ENCODE measurements around the gene MIGA2. TPM values are rescaled to one million over a fixed set of nuclear protein-coding genes. Genes with fewer than 3 reads are reported as not detected.

MIGA2 gene
- total and polyA plus RNA-seq, 10 donors, result 20.2 to 47.1 (median 34.4) TPM

DNA sequence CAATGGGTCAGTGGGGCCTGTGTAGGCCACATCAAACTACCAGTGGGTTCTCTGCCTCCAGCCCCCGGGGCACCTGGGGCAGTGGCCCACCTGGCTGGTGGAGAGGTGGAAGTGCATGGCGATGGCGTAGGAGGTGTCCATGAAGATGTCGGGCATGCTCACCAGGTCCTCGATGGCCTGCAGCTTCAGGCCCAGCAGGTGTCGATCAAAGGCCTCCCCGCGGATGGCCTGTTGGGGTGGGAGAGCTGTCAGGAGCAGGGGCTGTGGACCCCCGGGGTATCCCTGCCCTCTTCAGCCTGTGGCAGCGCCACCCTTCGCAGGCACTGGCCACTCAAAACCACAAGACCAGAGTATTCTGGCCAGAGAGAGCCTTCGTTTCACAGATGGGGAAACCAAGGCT lies 59.5 kb downstream of the MIGA2 start:
- no peak for DNase-seq
- Histone ChIP-seq H3K27me3 (replicated peaks in 1 of 7) (no peaks in the 10 kb centered on the region), H3K4me3 (no peak overlapping the region), H3K9me3 (no peaks in the 10 kb centered on the region), H3K36me3 (peaks cover 0 to 49% (median 13%) of the 10 kb centered on the region in 6 donors), H3K4me1 (peaks cover 0 to 18% (median 9%) of the 10 kb centered on the region in 6 donors), H3K27ac (peak overlapping the region in 4 of 8 donors; percentile 59 to 75 (median 69))
- whole genome bisulfite sequencing, 5 donors, result 84 to 100% (median 93%) methylated on average over 4 to 12 of the region's 12 CpGs
- intact Hi-C loops (cut with DNase I; ENCODE audit: low total_unique reads), result no loop called here
- TF ChIP-seq CTCF (IDR thresholded peaks at IDR 0.05 in 8 of 11, conservative IDR thresholded peaks at IDR 0.05 in 3 of 11), result no peak
- TF ChIP-seq POLR2A (IDR thresholded peaks at IDR 0.05), result no peak
- TF ChIP-seq POLR2AphosphoS5 (IDR thresholded peaks at IDR 0.05), result no peak

DNA sequence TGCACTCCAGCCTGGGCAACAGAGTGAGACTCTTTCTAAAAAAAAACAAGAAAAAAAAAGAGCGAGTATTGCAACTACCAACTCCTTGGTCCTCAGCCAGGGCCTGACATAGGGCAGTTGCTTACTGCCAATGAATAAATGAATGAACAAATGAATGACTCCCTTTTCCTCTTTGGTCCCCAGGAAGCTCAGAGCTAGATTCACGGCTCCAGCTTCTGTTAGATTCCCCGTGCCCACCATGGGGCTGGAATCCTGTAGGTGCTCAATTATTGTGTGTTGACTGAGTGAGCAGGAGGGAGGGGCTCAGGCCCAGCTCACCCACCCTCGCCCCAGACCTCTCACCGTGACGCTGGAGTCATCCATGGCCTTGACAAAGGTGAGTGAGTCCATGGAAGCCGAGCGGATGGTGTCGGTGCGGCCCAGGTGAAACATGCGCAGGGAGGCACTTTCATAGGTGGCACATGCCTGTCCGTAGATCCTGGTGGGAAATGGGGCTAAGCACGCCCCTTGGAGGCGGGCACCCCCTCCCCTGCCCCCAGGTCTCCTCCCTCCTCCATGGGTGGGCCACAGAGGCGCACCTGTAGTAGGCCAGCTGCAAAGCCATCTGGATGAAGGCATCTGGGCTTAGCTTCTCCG lies 61.4 kb downstream of the MIGA2 start:
- no peak for DNase-seq
- Histone ChIP-seq H3K27ac (no peak overlapping the region), H3K4me3 (no peak overlapping the region), H3K4me1 (peaks cover 0 to 18% (median 9%) of the 10 kb centered on the region in 6 donors), H3K36me3 (peaks cover 0 to 62% (median 13%) of the 10 kb centered on the region in 6 donors), H3K27me3 (replicated peaks in 1 of 7) (no peaks in the 10 kb centered on the region), H3K9me3 (no peaks in the 10 kb centered on the region)
- no peak for TF ChIP-seq CTCF (IDR thresholded peaks at IDR 0.05 in 8 of 11, conservative IDR thresholded peaks at IDR 0.05 in 3 of 11)
- no peak for TF ChIP-seq POLR2AphosphoS5 (IDR thresholded peaks at IDR 0.05)
- TF ChIP-seq POLR2A (IDR thresholded peaks at IDR 0.05), result no peak
- intact Hi-C loops (cut with DNase I; ENCODE audit: low total_unique reads), result no loop called here
- 91 to 96% (median 93%) methylated on average over 15 to 16 of the region's 16 CpGs for WGBS, 5 donors

DNA sequence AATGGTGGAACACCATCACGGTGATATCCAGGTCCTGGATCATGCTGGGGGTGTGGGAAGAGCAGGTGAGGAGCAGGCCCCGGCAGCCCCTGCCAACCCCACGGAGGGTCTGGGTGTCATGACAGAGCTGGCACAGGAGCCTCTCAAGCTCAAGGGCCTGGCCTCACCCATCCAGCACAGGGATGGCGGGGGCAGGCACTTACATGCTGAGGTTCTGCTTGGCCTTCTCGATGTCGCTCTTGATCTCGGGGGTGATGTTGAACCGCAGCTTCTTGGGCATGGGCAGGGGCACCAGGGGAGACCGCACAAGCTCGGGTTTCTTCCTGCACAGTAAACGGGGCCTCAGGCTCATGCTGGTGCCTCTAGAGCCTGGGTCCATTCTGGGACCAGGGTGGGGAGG lies 61.9 kb downstream of the MIGA2 start:
- no peaks in the 10 kb centered on the region for H3K27me3 ChIP-seq (replicated peaks in 1 of 7)
- H3K36me3 ChIP-seq, result peaks cover 0 to 62% (median 13%) of the 10 kb centered on the region in 6 donors
- no peaks in the 10 kb centered on the region for H3K9me3 ChIP-seq
- intact Hi-C loops (cut with DNase I; ENCODE audit: low total_unique reads), result no loop called here
- 88 to 96% (median 93%) methylated on average over 6 to 11 of the region's 11 CpGs for WGBS, 5 donors
- peaks cover 0 to 18% (median 9%) of the 10 kb centered on the region in 6 donors for H3K4me1 ChIP-seq
- no peak overlapping the region for H3K4me3 ChIP-seq
- DNase-seq, result no peak
- no peak overlapping the region for H3K27ac ChIP-seq
- TF ChIP-seq POLR2A (IDR thresholded peaks at IDR 0.05) (no peak), POLR2AphosphoS5 (IDR thresholded peaks at IDR 0.05) (no peak), CTCF (IDR thresholded peaks at IDR 0.05 in 8 of 11, conservative IDR thresholded peaks at IDR 0.05 in 3 of 11) (no peak)

- no peaks in the 10 kb centered on the region for H3K27me3 ChIP-seq (replicated peaks in 1 of 7)
- WGBS, 5 donors, result 74 to 79% (median 78%) methylated on average over 9 to 28 of the region's 28 CpGs
- DNase-seq, result no peak
- H3K36me3 ChIP-seq, result peaks cover 0 to 54% (median 9%) of the 10 kb centered on the region in 6 donors
- no peaks in the 10 kb centered on the region for H3K9me3 ChIP-seq
- intact Hi-C loops (cut with DNase I; ENCODE audit: low total_unique reads), result no loop called here
- H3K27ac ChIP-seq, result no peak overlapping the region
- H3K4me3 ChIP-seq, result no peak overlapping the region
- TF ChIP-seq POLR2A (IDR thresholded peaks at IDR 0.05) (no peak), POLR2AphosphoS5 (IDR thresholded peaks at IDR 0.05) (peak in 1 of 3 donors; percentile 33), CTCF (IDR thresholded peaks at IDR 0.05 in 8 of 11, conservative IDR thresholded peaks at IDR 0.05 in 3 of 11) (no peak)
- peaks cover 0 to 3% (median 0%) of the 10 kb centered on the region in 6 donors for H3K4me1 ChIP-seq
These were observed 64.2 kb downstream of the MIGA2 start for GRCh38 chr9:129100383-129101169.

Measured in spleen (tissue), 11 donors.